GOT3 (cell line): ENCODE measurements around the gene PJVK.
A peak's percentile ranks its signal among the peaks of the same experiment; 100 is the strongest.

ENCODE experiments used
- DNase-seq: peaks from one replicate; lab custom pipeline; 2025; ENCODE audit warnings: mixed read lengths; lab: John Stamatoyannopoulos, UW

The PJVK gene

DNA sequence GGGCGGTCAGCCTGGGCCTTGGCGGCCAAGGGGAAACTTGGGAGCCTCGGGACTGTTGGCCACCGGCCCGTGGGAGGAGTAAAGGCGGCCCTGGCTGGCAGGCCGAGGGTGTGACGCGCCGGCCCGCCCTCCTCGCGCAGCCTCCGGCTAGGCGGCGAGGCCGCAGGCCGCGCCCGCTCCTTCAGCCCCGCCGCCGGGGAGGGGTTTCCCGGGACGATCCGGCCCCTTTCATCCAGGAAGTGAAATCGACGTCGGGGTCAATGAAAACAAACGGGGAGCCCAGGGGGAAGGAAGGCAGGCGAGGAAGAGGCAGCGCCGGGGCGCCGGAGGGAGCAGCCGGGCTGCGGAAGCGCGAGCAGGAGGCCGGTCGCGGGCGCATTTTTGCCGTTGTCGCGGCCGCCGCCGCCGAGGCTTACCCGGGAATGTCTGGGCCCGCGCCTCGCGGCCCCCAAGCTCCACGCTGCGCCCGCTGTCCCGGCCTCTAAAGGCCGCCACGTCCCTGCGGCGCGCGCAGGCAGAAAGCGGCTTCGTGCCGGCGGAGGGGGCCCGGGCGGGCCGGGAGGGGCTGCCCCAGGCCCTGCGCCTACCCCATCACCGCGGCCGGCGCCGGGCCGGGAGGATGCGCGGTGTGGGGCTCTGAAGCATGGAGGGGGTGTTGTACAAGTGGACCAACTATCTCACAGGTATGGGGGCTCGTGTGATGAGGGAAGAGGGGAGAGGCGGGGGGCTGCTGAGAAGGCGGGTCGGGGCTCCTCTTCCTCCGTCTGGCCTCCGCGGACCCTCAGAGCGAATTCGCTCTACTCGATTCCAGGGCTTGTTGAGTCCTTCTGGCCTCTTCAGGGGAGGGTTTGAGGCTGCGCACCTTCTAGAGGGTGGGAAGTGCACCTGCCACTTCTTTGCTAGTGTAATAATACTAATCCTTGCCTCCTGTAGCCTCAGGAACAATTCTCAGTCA, 29.3 kb downstream of the PJVK start, which contains the start of gene PLEKHA3:
Gene PLEKHA3 (plus strand): TSS at position 231 of the 955 bp plus-strand sequence. CDS start 413 bp downstream, at position 644.
- DNase-seq: peak; percentile 95

DNA sequence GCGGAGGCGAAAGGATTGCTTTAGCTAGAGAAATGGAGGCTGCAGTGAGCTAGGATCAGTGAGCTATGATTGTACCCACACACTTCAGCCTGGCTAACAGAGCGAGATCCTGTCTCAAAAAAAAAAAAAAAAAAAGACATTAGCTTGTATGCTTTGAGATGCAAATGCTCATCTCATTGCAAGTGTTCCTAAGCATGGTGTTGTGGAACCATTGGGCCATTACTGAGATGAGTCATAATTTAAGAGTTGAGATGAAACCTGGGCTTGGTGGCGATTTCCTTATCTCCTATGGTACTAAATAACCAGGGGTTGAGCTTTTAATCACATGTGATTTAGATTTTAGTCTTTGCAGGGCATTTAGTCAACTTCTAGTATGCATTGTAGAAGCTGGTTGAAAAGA, 31.3 kb downstream of the PJVK start:
- DNase-seq: no peak

DNA sequence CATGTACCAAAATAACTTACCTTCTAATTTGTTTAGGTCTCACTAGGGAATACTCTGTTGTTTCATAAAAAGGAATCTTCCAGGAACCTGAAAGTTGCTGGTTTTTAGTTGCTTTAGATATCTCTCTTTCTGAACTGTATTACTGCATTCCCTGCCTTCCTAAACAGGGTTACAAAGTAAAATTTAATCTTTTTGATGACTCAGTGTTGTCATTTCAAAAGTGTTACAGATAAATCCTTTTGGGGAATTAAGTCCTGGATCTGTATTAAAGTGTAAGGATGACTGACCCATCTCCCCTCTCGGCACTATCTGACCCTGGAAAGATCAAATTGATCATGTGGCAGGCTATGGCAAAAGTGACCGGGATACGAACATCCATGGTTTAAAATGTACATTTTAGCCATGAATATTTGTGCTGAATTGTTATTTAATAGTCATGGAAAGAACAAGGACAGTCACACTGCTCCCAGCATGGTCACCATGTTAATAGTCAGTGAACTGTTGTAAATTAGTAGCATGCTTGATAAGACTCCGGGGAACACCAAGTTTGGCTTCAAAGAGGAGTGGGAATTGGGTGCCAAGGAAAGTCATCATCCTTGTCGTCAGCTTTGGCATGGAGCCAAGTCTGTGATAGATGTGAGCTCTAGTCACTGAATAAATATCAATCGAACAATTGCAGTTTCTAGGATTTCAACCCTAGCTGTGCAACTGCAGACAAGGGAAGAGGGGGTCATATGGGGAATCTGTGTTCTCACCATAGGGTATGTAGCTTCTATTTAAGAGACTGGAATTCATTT, 33.3 kb downstream of the PJVK start:
- no peak for DNase-seq

DNA sequence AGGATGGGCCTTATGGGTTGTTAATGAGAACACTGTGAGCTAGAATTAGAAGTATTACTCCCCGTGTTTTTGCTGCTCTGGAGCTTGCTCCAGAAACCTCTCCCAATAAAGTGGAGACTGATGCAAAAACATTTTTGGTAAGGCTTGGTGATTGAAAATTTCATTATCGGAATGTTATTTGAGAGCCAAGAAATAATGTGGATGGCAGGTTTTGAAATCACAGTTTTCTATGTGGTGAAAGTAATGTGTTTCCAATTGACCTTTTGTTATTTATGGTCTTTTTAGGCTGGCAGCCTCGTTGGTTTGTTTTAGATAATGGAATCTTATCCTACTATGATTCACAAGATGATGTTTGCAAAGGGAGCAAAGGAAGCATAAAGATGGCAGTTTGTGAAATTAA, 34.2 kb downstream of the PJVK start:
- DNase-seq: no peak

DNA sequence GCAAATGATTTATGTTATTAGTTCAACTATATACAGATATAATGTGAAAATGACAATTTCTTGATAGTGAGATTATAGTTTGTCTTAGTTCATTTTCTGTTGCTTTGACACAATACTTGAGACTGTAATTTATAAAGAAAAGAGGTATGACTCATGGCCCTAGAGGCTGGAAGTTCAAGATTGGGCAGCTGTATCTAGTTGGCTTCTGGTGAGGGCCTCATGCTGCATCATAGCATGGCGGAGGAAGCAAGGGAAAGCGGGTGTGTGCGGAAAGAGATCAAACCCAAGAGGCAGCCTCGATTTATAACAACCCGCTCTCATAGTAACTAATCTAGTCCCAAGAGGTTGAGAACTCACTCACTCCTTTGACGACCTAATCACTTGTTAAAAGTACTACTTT, 40.4 kb downstream of the PJVK start:
- DNase-seq: no peak

DNA sequence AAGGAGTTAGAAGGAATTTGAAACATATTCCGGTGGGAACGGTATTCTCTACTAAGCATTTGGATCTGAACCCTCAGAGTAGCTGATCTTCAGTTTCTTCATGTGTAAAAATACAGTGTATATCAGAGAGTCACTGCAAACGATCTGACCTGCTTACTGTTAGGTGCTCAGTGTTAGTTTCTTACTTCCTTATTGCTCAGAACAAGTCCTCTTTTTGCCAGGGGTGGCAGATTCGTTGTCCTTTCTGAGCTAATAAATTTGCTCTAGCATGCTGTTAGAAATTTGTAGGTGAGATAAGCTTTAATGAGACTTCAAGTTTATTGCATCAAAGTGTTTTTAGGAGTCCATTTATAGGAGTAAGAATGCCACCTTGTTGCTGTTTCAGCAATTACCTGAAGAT, 44.9 kb downstream of the PJVK start:
- no peak for DNase-seq

DNA sequence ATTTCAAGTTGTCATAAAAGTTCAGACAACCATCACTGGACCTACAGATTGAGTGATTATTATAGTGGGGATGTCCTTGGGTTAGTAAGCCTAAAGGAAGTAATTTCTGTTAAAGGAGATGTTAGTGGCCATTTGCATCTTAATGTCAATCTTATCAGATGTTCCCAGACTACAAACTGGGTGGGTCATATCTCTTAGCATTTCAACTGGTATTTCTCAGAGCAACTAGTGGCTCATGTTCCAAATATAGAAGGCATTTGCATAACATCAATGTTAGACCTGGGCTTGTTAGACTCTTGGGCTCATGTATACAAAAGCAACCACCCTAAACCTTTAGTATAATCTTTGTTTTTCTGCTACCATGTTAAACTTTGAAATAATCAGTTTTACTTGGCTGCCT, 47.0 kb downstream of the PJVK start:
- no peak for DNase-seq

DNA sequence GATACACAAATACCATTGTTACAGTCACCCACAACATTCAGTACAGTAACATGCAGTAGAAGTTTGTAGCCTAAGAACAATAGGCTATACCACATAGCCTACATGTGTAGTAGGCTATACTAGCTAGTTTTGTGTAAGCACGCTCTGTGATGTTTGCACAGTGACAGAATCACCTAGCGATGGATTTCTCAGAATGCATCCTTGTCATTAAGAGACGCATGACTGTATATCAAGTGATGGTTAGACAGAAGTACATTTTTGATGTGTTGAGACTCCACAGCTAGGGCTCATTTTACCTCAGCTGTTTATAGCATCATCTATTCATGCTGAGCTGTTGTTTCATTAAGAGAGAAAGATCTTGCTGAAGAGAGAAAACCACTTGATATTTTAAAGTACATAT, 48.5 kb downstream of the PJVK start:
- no peak for DNase-seq

DNA sequence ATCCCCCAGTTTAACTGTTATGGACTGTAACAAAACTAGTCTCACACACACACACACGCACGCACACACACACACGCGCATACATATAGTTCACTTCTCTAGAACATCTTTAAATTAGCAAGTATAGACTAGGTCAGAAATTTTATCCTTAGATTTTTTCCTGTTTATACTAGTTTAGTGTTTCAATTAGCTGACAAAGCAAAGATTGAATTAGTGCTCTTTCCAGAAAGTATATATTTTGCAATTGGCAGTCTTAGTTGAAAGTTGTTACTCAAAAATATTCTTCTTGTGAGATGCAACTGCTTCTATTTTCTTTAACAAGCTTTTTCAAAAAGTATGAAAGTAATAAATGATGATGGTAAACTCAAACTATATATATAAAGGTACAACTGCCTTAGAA, 51.6 kb downstream of the PJVK start:
- no peak for DNase-seq

DNA sequence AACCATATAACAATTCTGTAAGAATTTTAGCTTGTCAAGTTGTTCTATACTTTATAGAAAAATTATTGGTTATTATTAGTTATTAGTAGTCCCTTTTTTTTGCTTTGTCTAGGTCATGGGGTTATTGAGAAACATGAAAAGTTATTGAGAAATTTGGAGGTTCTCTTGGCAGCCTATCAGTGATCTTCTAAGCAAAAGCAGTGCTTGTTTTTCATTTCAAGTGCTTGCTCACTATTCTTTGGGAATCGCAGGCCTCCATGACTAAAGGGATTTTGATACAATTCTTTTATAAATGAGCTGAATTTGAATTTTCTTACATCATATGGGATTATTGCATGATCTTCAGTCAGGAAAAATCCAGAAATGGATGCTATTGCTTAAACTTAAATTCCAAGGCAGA, 54.9 kb downstream of the PJVK start:
- no peak for DNase-seq

DNA sequence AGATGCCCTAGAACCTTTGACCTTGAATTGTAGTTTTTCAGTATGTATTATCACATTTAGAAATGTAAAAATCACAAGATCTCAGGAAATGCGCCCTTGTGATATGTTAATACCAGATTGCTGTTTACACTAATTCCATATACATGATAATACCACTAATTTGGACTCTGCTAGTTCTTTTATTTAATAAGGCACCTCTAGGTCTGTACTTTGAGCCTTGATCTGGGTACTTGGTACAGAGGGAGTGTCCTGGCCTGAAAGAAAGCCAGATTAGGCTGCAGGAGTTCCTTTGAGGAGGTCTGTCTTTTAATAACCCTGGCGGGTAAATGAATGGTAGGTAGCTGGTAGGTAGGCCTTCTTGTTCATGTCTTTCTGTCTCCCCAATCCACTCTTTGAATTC, 55.3 kb downstream of the PJVK start:
- DNase-seq: no peak

DNA sequence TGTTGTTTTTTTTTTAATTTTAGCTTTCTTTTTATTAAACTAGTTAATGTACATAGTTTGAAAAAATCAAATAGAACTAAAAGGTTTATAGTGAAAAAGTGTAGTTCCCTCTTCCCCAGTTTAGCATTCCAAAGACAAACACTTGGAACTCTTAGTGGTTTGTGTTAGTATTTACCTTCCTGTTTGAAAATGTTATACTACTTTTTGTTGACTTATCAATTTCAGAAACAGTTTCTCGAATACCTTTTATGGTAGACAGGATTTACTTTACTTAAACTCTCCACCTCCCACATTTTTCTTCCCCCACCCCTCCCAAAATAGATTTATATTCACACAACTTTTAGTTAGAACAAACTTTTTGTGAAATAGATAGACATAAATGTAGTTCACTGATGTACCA, 55.8 kb downstream of the PJVK start:
- no peak for DNase-seq

DNA sequence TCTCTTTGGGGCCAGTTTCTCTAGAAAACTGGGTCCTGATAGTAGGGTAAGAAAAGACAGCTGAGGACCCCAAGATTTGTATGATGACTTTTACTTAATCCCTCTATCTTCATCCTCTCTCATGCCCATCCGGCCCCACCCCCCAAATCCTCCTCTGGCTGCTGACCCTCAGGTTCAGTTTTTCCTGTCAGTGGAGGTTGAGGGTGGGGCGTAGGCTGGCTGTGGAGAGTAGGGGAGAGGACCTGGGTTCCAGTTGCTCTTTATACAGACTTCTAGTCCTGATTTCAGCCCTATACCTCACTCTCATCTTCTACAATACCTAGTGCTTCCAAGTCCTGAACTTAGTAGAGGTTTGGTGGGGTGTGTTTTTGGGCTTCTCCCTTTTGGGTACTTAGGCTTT, 57.5 kb downstream of the PJVK start:
- DNase-seq: no peak

DNA sequence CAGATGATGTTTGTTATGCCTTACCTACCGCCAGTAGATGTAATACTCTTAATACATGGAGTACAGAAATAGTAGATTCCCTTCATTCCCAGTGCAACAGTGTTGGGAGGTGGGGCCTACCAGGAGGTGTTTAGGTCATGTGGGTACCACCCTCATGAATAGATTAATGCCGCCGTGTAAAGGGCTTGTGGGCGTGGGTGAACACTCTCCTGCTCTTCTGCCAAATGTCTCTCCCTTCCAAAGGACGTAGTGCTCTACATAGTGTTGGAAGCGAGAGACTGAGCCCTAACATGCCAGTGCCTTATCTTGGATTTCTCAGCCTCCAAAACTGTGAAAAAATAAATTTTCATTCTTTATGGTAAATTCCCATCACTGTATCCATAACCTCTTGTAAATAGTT, 59.2 kb downstream of the PJVK start:
- no peak for DNase-seq
